ENCODE results near the gene MPV17L. TPM values are rescaled to one million over a fixed set of nuclear protein-coding genes. Genes with fewer than 3 reads are reported as not detected.
"Not testable (repeated sequence)": the region's sequence is repeated elsewhere in the genome, so short reads cannot be mapped to it uniquely, and the experiment has no call there.

Gene MPV17L
- total RNA-seq, 1 experiment from 2014 or later, result 0.11 TPM

DNA sequence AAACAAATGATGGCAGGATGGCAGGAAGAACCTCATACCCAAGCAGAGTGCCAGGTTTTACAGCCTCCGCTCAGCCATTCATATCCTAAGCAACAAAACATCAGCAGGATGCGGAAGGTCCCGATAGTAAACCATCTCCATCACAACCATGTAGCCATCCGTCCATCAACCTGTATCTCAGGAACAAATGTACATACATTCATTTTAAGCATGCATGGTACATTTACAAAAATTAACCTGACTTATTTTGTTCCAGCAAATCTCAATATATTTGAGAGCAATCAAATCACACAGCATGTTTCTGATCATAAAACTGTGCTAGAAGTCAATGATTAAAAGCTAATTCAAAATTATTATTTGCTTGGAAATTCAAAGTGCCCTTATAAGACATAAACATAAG is 17.4 kb upstream of the MPV17L start, which contains the start of gene NPIPA5:
NPIPA5 (minus strand) TSS at position 101 of the 400 bp plus-strand sequence; CDS start at position 101, 0 bp downstream.
- H3K4me1 ChIP-seq (replicated peaks; ENCODE audit: insufficient read depth); H3K36me3 ChIP-seq (ENCODE audit: low read depth); BruUV-seq (replicated peaks); POLR2A ChIA-PET (ENCODE audit: unreplicated experiment); H3K79me2 ChIP-seq (ENCODE audit: low read depth); H3K27ac ChIP-seq; H3F3A ChIP-seq (ENCODE audit: insufficient read depth, low read depth); CTCF ChIA-PET; DNase-seq; H4K20me1 ChIP-seq (ENCODE audit: insufficient read depth); H3K27me3 ChIP-seq (ENCODE audit: insufficient read depth, low read depth); H3K4me2 ChIP-seq; H2AFZ ChIP-seq; intact Hi-C loops (cut with micrococcal nuclease; ENCODE audit: unreplicated experiment); H3K4me3 ChIP-seq; H3K9me3 ChIP-seq (ENCODE audit: insufficient read depth, low read depth); H3K9me2 ChIP-seq (ENCODE audit: insufficient read depth): not testable (repeated sequence)

- CTCF ChIA-PET; H3K79me2 ChIP-seq (ENCODE audit: low read depth); H3K36me3 ChIP-seq (ENCODE audit: low read depth); POLR2A ChIA-PET (ENCODE audit: unreplicated experiment); H3F3A ChIP-seq (ENCODE audit: insufficient read depth, low read depth); BruUV-seq (replicated peaks); H3K9me2 ChIP-seq (ENCODE audit: insufficient read depth); intact Hi-C loops (cut with micrococcal nuclease; ENCODE audit: unreplicated experiment); H2AFZ ChIP-seq; H3K27me3 ChIP-seq (ENCODE audit: insufficient read depth, low read depth); H3K9me3 ChIP-seq (ENCODE audit: insufficient read depth, low read depth); H4K20me1 ChIP-seq (ENCODE audit: insufficient read depth); H3K4me3 ChIP-seq: not testable (repeated sequence)
- Histone ChIP-seq H3K4me1 (replicated peaks; ENCODE audit: insufficient read depth) (peaks cover 23% of the 10 kb centered on the region), H3K27ac (peak overlapping the region; percentile 95), H3K4me2 (peak overlapping the region; percentile 64)
- DNase-seq, result peak; percentile 22 to 70
These were observed 12.7 kb upstream of the MPV17L start for GRCh38 chr16:15382810-15383209.

- BruUV-seq (replicated peaks); H3K79me2 ChIP-seq (ENCODE audit: low read depth); H3K9me3 ChIP-seq (ENCODE audit: insufficient read depth, low read depth); POLR2A ChIA-PET (ENCODE audit: unreplicated experiment); H3K27me3 ChIP-seq (ENCODE audit: insufficient read depth, low read depth); DNase-seq; H3K4me2 ChIP-seq; intact Hi-C loops (cut with micrococcal nuclease; ENCODE audit: unreplicated experiment); H3K9me2 ChIP-seq (ENCODE audit: insufficient read depth); H3K27ac ChIP-seq; H3K36me3 ChIP-seq (ENCODE audit: low read depth); H3K4me3 ChIP-seq; H4K20me1 ChIP-seq (ENCODE audit: insufficient read depth); H2AFZ ChIP-seq; H3F3A ChIP-seq (ENCODE audit: insufficient read depth, low read depth): not testable (repeated sequence)
- peaks cover 17% of the 10 kb centered on the region for H3K4me1 ChIP-seq (replicated peaks; ENCODE audit: insufficient read depth)
- CTCF ChIA-PET, result interaction anchor here (0.6 kb wide), 1 partner anchor 336 kb away, joined by 4 read pairs; no protein-coding TSS in a partner anchor
These were observed 7.5 kb upstream of the MPV17L start for GRCh38 chr16:15388060-15388459.

- H4K20me1 ChIP-seq (ENCODE audit: insufficient read depth); H3K36me3 ChIP-seq (ENCODE audit: low read depth); intact Hi-C loops (cut with micrococcal nuclease; ENCODE audit: unreplicated experiment); H3K4me3 ChIP-seq; H3K9me2 ChIP-seq (ENCODE audit: insufficient read depth); DNase-seq; H2AFZ ChIP-seq; BruUV-seq (replicated peaks); POLR2A ChIA-PET (ENCODE audit: unreplicated experiment); H3K9me3 ChIP-seq (ENCODE audit: insufficient read depth, low read depth); H3K4me2 ChIP-seq; H3K27ac ChIP-seq; CTCF ChIA-PET; H3F3A ChIP-seq (ENCODE audit: insufficient read depth, low read depth); H3K27me3 ChIP-seq (ENCODE audit: insufficient read depth, low read depth); H3K79me2 ChIP-seq (ENCODE audit: low read depth); H3K4me1 ChIP-seq (replicated peaks; ENCODE audit: insufficient read depth): not testable (repeated sequence)
These were observed 5.6 kb upstream of the MPV17L start for GRCh38 chr16:15389916-15390315.

- H3K36me3 ChIP-seq (ENCODE audit: low read depth); H3K9me2 ChIP-seq (ENCODE audit: insufficient read depth); H3K79me2 ChIP-seq (ENCODE audit: low read depth); H3K4me2 ChIP-seq; H2AFZ ChIP-seq; H3K9me3 ChIP-seq (ENCODE audit: insufficient read depth, low read depth); BruUV-seq (replicated peaks); H3F3A ChIP-seq (ENCODE audit: insufficient read depth, low read depth); H3K4me3 ChIP-seq; POLR2A ChIA-PET (ENCODE audit: unreplicated experiment); DNase-seq; H3K27ac ChIP-seq; CTCF ChIA-PET; H3K27me3 ChIP-seq (ENCODE audit: insufficient read depth, low read depth); H4K20me1 ChIP-seq (ENCODE audit: insufficient read depth); H3K4me1 ChIP-seq (replicated peaks; ENCODE audit: insufficient read depth); intact Hi-C loops (cut with micrococcal nuclease; ENCODE audit: unreplicated experiment): not testable (repeated sequence)
These were observed 2.5 kb upstream of the MPV17L start for GRCh38 chr16:15393025-15393424.

- H3K4me2 ChIP-seq; BruUV-seq (replicated peaks); POLR2A ChIA-PET (ENCODE audit: unreplicated experiment); H3K9me3 ChIP-seq (ENCODE audit: insufficient read depth, low read depth); H3F3A ChIP-seq (ENCODE audit: insufficient read depth, low read depth); H2AFZ ChIP-seq; H4K20me1 ChIP-seq (ENCODE audit: insufficient read depth); H3K4me3 ChIP-seq; H3K9me2 ChIP-seq (ENCODE audit: insufficient read depth); H3K4me1 ChIP-seq (replicated peaks; ENCODE audit: insufficient read depth); H3K36me3 ChIP-seq (ENCODE audit: low read depth); CTCF ChIA-PET; intact Hi-C loops (cut with micrococcal nuclease; ENCODE audit: unreplicated experiment); H3K27ac ChIP-seq; H3K79me2 ChIP-seq (ENCODE audit: low read depth); DNase-seq; H3K27me3 ChIP-seq (ENCODE audit: insufficient read depth, low read depth): not testable (repeated sequence)
These were observed 915 bp downstream of the MPV17L start for GRCh38 chr16:15396509-15396829.

All from PC-9 (cell line).